K562 (cell line): Measurements from ENCODE around the gene RAI1. TPM values are rescaled to one million over a fixed set of nuclear protein-coding genes. Genes with fewer than 3 reads are reported as not detected.

ENCODE experiments used
- BRD4 ChIP-seq: fragments of 200-600 bp; sonication (generic); IDR thresholded peaks from 2 replicates; pipeline ENCODE4 v1.6.1; 2017; ENCODE audit warnings: inconsistent platforms
- HMG20B ChIP-seq: fragments of 250-450 bp; sonication (Bioruptor Pico); IDR thresholded peaks from 2 replicates; pipeline ENCODE4 v1.5.0; 2021; ENCODE audit warnings: mild to moderate bottlenecking
- HOXB6 ChIP-seq: fragments of 250-450 bp; sonication (Bioruptor Pico); IDR thresholded peaks from 2 replicates; pipeline ENCODE4 v1.5.1; 2022; ENCODE audit warnings: mild to moderate bottlenecking, borderline replicate concordance
- MAX ChIP-seq: sonication (generic); formaldehyde crosslinking; IDR thresholded peaks from 2 replicates; pipeline ENCODE4 v1.9.0; 2022; ENCODE audit warnings: mild to moderate bottlenecking, missing genetic modification reagents
- MTF1 ChIP-seq: fragments of 250-450 bp; sonication (Bioruptor Pico); IDR thresholded peaks from 2 replicates; pipeline ENCODE4 v1.9.0; 2021; ENCODE audit warnings: moderate library complexity, mild to moderate bottlenecking, inconsistent platforms, borderline replicate concordance
- PML ChIP-seq: IDR thresholded peaks from 2 replicates; pipeline ENCODE4 v1.6.1; 2012; ENCODE audit warnings: low read length, inconsistent platforms
- POLR3G ChIP-seq: IDR thresholded peaks from 2 replicates; pipeline ENCODE4 v1.6.1; 2011; ENCODE audit not compliant: insufficient read length, insufficient replicate concordance; ENCODE audit errors: extremely low read depth
- THAP12 ChIP-seq: fragments of 250-450 bp; sonication (Bioruptor Pico); IDR thresholded peaks from 2 replicates; pipeline ENCODE4 v1.9.0; 2021; ENCODE audit warnings: mild to moderate bottlenecking, inconsistent platforms
- ZNF75A ChIP-seq: fragments of 450-650 bp; formaldehyde crosslinking; IDR thresholded peaks from 2 replicates; pipeline ENCODE4 v1.4.0; 2020; ENCODE audit warnings: mild to moderate bottlenecking
- polyA plus RNA-seq, 8 experiments: library from polyadenylated mRNA; depleted of rRNA in 4 of 8; stranded (reverse) in 5 of 8; unstranded in 3 of 8; fragments of >200 nt; fragmentation: Nextera tagmentation in 2 of 8; fragmentation: Illumina TruSeq in 1 of 8; extraction: Ambion mirVana in 2 of 8; extraction: Trizol in 1 of 8; gene quantifications; 2 replicates each; pipeline versions ENCODE4 v1.2.1 to v1.2.3, GENCODE V29; 2011 to 2014; ENCODE audit warnings: inconsistent platforms in 1 of 8, missing spikeins in 1 of 8
- total RNA-seq, 7 experiments: library from RNA; depleted of rRNA in 6 of 7; stranded (reverse); fragments of >200 nt in 6 of 7; fragmentation: Illumina TruSeq in 2 of 7; extraction: Trizol in 2 of 7; gene quantifications; 2 replicates each; pipeline versions ENCODE4 v1.2.1 to v1.2.3, GENCODE V29; 2011 to 2021; ENCODE audit warnings: low replicate concordance in 1 of 7
- TF ChIP-seq, protein P1 (sequence below): sonication (generic); formaldehyde crosslinking; IDR thresholded peaks from 2 replicates; pipeline ENCODE4 v1.8.0; 2023; ENCODE audit warnings: missing genetic modification reagents, mild to moderate bottlenecking, borderline replicate concordance
- TF ChIP-seq, protein P2 (sequence below): conservative IDR thresholded peaks from 2 replicates; pipeline ENCODE4 v1.6.1; 2011; ENCODE audit warnings: low read depth, mild to moderate bottlenecking, low read length; ENCODE audit not compliant: control insufficient read depth
- TF ChIP-seq, protein P3 (sequence below), 2 experiments: fragments of 150-350 bp in 1 of 2; IDR thresholded peaks; 2 replicates each; pipeline ENCODE4 v1.6.1; 2012 to 2016; ENCODE audit warnings: low read depth in 2 of 2, low read length in 2 of 2, mild to moderate bottlenecking in 1 of 2, moderate library complexity in 1 of 2

Gene RAI1
- total and polyA plus RNA-seq, 9 of the 15 experiments (the other 6 are each of a cell fraction or from before 2014, with no cell fraction given), result 0.68 to 19.9 (median 5.5) TPM

GRCh38 chr17:17836250-17836817 is 155.1 kb downstream of the RAI1 start (continued):
- TF ChIP-seq ZNF75A (CRISPR knock-in tag), result no peak
- peak; percentile 57; the same call in 1 of the 2 replicates for TF ChIP-seq BRD4
- TF ChIP-seq, protein P1, sequence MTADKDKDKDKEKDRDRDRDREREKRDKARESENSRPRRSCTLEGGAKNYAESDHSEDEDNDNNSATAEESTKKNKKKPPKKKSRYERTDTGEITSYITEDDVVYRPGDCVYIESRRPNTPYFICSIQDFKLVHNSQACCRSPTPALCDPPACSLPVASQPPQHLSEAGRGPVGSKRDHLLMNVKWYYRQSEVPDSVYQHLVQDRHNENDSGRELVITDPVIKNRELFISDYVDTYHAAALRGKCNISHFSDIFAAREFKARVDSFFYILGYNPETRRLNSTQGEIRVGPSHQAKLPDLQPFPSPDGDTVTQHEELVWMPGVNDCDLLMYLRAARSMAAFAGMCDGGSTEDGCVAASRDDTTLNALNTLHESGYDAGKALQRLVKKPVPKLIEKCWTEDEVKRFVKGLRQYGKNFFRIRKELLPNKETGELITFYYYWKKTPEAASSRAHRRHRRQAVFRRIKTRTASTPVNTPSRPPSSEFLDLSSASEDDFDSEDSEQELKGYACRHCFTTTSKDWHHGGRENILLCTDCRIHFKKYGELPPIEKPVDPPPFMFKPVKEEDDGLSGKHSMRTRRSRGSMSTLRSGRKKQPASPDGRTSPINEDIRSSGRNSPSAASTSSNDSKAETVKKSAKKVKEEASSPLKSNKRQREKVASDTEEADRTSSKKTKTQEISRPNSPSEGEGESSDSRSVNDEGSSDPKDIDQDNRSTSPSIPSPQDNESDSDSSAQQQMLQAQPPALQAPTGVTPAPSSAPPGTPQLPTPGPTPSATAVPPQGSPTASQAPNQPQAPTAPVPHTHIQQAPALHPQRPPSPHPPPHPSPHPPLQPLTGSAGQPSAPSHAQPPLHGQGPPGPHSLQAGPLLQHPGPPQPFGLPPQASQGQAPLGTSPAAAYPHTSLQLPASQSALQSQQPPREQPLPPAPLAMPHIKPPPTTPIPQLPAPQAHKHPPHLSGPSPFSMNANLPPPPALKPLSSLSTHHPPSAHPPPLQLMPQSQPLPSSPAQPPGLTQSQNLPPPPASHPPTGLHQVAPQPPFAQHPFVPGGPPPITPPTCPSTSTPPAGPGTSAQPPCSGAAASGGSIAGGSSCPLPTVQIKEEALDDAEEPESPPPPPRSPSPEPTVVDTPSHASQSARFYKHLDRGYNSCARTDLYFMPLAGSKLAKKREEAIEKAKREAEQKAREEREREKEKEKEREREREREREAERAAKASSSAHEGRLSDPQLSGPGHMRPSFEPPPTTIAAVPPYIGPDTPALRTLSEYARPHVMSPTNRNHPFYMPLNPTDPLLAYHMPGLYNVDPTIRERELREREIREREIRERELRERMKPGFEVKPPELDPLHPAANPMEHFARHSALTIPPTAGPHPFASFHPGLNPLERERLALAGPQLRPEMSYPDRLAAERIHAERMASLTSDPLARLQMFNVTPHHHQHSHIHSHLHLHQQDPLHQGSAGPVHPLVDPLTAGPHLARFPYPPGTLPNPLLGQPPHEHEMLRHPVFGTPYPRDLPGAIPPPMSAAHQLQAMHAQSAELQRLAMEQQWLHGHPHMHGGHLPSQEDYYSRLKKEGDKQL (CRISPR knock-in tag), result 0 out of 2 replicates have a peak, but pooled peaks have one; percentile 24
- TF ChIP-seq MTF1 (CRISPR knock-in tag), result no peak
- 0 out of 2 replicates have a peak, but pooled peaks have one; percentile 21 for TF ChIP-seq PML
- TF ChIP-seq, protein P2, sequence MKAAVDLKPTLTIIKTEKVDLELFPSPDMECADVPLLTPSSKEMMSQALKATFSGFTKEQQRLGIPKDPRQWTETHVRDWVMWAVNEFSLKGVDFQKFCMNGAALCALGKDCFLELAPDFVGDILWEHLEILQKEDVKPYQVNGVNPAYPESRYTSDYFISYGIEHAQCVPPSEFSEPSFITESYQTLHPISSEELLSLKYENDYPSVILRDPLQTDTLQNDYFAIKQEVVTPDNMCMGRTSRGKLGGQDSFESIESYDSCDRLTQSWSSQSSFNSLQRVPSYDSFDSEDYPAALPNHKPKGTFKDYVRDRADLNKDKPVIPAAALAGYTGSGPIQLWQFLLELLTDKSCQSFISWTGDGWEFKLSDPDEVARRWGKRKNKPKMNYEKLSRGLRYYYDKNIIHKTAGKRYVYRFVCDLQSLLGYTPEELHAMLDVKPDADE, result peak; percentile 60; the same call in 1 of the 2 replicates
- peak; percentile 89 for TF ChIP-seq MAX (CRISPR knock-in tag)
- no peak for TF ChIP-seq POLR3G
- TF ChIP-seq THAP12 (CRISPR knock-in tag), result peak; percentile 80
- TF ChIP-seq HMG20B (CRISPR knock-in tag), result no peak
- TF ChIP-seq HOXB6, result no peak
- TF ChIP-seq, protein P3, sequence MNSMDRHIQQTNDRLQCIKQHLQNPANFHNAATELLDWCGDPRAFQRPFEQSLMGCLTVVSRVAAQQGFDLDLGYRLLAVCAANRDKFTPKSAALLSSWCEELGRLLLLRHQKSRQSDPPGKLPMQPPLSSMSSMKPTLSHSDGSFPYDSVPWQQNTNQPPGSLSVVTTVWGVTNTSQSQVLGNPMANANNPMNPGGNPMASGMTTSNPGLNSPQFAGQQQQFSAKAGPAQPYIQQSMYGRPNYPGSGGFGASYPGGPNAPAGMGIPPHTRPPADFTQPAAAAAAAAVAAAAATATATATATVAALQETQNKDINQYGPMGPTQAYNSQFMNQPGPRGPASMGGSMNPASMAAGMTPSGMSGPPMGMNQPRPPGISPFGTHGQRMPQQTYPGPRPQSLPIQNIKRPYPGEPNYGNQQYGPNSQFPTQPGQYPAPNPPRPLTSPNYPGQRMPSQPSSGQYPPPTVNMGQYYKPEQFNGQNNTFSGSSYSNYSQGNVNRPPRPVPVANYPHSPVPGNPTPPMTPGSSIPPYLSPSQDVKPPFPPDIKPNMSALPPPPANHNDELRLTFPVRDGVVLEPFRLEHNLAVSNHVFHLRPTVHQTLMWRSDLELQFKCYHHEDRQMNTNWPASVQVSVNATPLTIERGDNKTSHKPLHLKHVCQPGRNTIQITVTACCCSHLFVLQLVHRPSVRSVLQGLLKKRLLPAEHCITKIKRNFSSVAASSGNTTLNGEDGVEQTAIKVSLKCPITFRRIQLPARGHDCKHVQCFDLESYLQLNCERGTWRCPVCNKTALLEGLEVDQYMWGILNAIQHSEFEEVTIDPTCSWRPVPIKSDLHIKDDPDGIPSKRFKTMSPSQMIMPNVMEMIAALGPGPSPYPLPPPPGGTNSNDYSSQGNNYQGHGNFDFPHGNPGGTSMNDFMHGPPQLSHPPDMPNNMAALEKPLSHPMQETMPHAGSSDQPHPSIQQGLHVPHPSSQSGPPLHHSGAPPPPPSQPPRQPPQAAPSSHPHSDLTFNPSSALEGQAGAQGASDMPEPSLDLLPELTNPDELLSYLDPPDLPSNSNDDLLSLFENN (IDR thresholded peaks at IDR 0.05; ENCODE audit: low read depth in 2 of 2, low read length in 2 of 2), result peak in 1 of 2 experiments; percentile 53; a peak in 1 of 4 replicates
